GM21367 (cell line): Measurements from ENCODE around the gene EHHADH.
"Not testable (repeated sequence)": the region's sequence is repeated elsewhere in the genome, so short reads cannot be mapped to it uniquely, and the experiment has no call there.

Experiments used
- ATAC-seq: cut with Tn5 transposase; IDR thresholded peaks from one replicate; pipeline ENCODE4 v1.9.1; 2021; ENCODE audit not compliant: unreplicated experiment

EHHADH gene

DNA sequence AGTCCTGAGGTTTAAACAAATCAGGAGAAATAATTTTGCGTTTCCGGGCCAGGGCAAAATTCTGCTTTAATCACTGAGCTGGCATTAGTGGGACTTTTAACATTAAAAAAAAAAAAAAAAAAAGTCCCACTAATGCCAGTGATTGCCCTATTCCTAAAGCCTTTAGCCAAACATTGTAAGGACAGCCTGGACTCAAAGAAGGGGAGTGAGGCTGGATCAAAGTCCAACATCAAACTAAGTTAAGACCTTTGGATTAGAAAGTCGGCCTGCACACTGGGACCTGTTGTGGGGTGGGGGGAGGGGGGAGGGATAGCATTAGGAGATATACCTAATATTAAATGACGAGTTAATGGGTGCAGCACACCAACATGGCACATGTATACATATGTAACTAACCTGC, 716 bp downstream of the EHHADH start:
- not testable (repeated sequence) for ATAC-seq

DNA sequence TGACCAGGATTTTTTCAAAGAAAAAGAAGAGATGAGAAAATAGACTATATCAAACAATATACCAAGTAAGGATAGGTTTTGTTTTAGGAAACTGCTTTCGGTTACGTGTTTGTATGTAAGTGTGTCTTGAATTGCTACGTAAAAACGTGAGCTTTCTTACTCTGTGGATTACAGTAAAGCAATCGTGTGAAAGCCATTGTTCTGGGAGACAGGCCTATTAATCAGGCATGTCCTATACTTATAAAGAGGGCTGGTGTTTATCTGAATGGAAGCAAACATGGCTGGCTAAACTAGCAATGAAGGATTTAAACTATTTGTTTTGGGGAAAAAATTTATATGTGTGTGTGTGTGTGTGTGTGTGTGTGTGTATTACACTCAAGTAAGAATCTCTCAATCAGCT, 2.6 kb downstream of the EHHADH start:
- ATAC-seq, result no peak

DNA sequence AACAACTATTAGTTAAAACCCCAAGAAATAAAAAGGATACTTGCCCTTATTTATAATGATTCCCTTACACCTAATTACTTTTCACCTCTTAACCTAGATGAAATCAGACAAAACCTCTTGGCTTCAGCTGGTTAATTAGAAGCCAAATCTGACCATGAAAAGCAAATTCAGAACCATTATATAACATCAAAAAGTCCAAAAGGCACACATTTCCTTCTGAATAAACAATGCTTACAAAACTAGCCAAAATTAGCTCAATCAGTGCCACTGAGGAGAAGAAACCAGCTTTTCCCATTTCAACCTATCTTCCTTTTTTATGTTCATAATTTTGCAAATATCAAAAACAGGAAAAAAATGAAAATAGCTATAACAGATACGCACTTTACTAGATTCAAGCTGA, 3.2 kb downstream of the EHHADH start:
- ATAC-seq, result no peak

DNA sequence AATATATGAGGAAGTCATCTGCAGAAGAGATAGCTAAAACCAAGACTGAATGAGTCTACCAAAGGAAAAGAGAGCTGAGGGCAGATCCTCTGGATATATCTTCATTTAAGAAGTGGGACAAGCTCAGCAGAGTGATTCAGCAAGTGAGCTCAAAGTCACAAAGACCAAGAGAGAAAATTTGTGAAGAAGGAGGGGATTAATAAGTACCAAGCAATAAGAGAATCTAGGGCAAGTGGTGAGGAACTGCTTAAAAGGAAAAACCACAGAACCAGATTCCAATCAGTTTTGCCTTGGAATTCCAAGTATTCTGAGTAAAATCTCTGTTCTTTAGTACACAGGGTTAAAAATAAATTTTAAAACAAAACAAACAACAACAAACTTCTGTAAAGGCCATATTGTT, 3.6 kb downstream of the EHHADH start:
- ATAC-seq, result no peak

DNA sequence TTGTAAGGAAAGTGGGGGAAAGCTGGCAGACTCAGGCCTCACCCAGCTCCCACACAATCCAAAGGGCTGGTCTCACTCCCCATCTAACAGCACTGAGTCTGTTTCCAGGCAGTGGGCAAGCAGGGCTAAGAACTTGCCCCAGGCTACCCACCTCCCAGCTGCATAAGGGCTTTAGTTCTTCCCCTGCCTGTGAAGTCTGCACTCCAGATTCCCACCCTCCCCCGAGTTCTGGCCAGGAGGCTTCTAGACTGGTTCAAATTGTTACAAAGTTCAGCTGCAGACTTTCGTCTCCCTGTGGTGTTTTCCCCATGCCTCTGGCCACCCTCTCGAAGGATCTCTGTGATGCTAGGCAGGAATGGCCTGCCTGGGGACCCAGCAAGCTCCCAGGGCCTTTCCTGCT, 11.2 kb downstream of the EHHADH start:
- no peak for ATAC-seq

DNA sequence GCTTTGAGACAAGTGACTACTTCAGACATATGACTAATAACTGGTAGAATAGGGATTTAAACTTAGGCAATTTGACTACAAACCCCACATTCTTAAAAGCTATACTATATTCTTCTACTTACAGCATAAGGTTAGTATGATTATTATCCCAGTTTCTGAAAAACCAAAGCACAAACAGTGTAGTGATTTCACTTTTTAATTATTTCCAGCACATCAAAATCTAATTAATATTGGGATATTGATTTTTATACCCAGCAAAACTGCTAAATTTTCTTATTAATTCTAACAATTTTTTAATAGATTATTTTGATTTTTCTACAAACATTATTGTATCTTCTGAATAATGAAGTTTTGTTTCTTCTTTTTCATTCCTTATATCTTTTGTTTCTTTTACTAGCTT, 16.9 kb downstream of the EHHADH start:
- no peak for ATAC-seq

DNA sequence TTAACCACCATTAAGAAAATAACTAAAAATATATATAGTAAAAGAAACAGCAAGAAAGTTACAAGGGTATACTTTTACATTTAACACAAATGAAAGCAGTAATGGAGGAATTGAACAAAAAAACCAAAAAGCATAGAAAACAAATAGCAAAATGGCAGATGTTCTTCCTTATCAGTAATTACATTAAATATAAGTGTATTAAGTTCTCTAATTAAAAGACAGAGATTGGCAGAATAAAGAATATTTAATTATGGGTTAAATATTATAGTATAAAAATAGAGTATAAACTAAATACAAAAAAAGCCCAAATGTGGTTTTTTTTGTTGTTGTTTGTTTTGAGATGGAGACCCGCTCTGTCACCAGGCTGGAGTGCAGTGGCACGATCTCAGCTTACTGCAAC, 20.5 kb downstream of the EHHADH start:
- no peak for ATAC-seq

DNA sequence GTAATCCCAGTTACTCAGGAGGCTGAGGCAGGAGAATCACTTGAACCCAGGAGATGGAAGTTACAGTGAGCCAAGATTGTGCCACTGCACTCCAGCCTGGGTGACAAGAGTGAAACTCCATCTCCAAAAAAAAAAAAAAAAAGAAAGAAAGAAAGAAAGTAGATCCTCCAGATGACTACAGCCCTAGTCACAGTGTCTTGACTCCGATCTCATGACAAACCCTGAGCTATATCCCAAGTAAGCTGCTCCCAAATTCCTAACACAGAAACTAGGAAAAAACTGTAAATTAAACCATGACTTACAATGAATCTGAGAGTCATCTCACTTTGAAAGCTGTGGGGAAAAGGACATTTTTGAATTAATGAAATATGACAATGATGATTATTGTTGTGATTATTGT, 27.3 kb downstream of the EHHADH start:
- not testable (repeated sequence) for ATAC-seq

DNA sequence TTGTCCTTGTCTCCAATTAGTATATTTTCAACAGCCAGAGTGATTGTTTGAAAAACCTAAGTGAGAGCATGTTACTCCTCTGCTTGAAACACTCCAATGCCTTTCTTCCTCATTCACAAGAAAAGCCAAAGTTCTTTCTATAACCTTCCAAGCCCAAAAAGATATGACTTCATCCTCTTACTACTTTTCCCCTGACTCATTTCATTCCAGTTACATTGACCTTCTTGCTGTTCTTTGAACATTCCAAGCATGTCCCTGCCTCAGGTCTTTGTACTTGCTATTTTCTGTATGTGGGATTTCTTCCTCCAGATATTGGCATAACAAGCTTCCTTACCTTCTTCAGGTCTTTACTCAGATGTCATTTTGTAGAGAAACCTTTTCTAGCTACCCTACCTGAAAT, 28.3 kb downstream of the EHHADH start:
- ATAC-seq, result no peak

DNA sequence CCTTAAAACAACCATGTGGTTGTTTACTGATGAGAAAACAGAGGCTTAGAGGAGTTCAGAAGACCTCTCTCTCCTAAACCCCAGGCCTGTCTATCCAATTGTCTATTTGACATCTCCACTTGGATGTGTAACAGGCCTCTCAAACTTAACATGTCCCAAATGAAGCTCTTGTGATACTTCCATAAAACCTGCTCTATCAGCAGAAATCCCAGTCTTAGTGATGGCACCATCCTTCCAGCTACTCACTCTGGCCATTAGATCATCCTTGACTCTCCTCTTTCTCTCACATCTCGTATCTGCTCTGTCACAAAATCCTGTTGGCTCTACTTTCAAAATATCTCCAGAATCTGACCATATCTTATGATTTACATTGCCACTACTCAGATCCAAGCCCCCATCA, 28.8 kb downstream of the EHHADH start:
- no peak for ATAC-seq

DNA sequence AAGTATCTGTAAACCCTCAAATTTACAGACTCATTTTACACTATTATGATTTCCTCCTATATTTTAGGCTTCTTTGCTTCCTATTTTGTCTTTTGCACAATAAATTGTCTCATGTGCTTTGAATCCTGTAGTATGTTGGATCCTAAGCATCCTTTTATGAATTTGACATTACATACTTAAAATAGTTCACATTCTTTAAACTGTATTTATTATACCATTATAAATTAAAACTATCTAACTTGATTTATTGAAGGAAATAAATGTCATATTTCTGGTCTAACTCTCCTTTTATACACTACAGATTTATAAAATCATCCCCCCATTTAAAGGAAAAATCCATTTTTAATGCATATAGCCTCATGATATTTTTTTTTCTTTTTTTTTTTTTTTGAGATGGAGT, 32.6 kb downstream of the EHHADH start:
- ATAC-seq, result no peak

DNA sequence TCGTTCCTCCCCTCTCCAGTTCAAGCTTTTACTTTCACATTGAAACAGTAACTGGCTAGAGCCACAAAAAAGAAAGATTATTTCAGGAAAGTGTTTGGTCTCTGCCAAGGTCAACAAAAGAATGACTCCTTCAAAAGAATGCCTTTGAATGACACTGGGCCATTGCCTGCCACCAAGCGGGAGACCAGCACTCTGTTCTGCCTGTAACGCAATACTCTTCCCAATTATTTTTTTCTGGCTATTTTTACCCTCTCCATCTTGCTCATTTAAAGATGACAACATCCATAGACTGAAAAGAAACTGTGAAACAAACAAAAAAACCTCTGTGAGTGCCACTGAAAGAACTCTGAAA, 37.3 kb downstream of the EHHADH start:
- no peak for ATAC-seq

DNA sequence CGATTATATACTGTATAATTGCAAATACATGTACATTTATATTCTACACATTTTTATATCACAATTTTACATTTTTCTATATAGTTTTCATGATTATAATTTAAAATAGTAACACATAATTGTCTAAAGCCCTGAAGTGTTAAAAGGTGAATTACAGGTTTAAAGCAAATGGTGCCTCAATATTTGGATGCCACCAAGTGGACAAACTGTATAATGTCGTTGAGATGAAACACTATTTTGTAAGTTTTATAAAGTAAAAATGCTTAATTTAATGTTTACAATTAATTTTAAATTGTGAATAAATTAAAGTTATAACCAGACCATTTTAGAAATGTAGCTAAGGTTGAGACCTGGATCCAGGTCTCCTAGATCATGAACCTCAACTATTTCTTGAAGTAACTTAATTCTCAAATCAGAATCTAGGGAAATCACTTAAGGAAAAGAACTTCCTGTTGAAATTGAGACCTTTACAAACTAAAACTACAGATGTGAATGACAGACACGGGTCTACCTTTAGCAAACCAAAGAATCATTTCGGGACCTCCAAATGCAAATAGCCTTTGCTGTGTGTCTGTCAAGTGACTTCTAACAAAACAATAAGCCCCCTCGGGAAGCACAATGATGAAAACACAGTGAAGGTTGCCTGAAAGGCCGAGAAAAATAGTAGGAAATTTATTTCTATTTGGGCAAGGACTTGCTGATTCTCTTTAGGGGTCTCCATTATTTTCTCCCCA, 37.8 kb downstream of the EHHADH start:
- ATAC-seq, result no peak

DNA sequence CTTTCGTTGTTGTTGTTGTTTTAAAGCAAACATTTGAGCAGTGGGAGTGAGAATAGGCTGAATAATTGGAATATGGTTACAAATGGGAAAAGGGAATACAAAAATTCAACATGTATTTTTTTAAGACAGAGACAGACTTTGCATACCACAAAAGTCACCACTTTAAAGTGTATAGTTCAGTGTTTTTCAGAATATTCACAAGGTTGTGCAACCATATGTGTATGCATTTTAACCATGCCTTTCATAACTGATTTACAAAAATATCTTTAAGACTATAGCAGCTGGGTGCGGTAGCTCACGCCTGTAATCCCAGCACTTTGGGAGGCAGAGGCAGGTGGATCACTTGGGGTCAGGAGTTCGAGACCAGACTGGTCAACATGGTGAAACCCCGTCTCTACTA, 41.3 kb downstream of the EHHADH start:
- no peak for ATAC-seq

DNA sequence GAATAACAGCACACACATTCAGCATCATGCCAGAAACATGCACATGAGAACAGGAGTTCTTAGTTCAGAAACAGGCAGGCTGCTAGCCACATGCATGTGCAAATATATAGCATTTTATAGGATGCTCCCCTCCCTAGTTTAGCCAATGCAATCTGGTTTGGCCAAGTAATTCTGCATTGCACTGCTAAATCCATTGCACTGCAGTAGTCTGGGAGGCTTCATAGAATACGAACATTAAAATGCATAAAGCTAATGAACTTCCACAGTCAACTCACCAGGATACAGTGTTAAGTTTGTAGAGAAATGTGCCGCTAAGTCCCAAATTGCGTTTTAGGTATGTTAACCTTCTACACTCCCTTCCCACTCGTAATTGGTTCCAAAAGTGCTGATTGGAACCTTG, 41.8 kb downstream of the EHHADH start:
- ATAC-seq, result no peak

DNA sequence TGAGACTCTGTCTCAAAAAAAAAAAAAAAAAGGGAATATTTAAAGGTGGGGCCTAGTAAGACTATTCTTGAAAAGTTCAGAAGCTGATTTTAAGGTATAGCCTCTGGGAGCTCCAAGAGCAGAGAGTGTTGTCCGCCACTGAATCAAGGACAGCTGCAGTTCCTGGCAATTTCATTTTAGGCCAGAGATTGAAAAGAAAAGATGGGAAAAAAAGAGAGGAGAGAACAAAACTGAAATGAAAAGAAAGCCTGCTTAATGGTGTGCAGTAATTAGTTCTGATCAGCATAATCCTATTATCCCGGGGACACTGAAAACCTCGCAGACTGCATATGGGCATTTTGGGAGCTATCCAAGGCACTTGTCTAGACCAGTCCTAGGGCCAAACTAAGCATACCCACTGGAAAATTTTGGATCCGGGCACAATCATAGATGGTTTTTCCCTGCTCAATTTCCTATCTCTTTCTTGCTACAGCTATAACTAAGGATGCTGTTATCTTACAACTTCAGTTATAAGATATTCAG, 43.2 kb downstream of the EHHADH start:
- ATAC-seq, result no peak

DNA sequence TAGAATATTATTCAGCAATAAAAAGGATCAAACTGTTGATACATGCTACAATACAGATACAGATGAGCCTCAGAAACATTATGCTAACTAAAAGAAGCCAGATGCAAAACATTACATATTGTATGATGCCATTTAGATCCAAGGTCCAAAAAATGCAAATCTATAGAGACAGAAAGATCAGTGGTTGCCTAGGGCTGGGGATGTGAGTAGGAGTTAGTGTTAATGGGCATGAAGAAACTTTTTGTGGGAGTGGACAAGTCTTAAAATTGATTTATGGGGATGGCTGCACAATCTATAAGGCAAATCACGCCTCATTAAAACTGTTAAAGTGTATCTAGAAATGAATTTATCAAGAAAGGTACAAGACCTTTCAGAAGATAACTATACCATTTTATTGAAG, 45.0 kb downstream of the EHHADH start:
- no peak for ATAC-seq

DNA sequence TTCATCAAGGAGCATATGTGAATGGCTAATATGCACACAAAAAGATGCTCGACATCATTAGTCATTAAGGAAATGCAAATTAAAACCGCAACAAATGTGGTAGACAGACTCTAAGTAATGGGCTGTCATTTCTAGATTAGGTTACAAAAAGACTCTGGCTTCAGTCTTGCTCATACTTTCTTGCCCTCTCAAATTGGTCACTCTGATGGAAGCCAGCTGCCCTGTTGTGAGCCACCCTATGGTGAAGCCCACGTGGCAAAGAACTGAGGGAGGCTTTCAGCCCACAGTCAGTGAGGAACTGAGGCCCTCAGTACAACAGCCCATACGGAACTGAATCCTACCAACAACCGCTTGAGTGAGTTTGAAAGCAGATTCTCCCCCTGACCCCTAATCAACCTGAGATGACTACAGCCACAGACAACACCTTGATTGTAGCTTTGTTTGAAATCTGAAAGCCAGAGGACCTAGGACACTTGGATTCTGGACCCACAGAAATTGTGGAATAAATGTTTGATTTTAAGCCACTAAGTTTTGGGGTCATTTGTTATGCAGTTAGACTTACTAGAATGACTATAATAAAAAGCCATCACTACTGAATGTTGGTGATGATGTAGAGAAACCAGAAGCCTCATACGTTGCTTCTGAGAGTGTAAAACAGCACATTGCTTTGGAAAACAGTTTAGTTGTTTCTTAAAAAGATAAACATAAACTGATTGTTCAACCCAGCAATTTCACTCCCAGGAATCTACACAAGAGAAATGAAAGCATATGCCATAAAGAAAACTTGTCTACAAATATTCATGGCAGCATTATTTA, 45.7 kb downstream of the EHHADH start:
- ATAC-seq, result peak; percentile 95

DNA sequence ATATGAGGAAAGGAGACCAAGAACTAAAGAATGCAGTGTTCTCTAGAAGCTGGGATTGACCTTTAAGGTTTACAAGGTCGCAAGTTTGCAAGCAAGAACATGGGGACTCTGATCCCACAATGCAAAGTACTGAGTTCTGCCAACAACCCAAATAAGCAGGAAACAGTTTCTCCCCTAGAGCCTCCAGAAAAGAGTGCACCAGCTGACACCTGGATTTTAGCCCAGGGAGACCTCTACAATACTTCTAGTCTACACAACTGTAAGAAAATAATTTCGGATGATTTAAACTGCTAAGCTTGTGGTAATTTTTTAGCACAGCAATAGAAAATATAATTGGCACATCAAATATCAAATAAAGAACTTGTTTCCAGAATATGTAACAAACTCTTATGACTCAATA, 46.4 kb downstream of the EHHADH start:
- no peak for ATAC-seq

DNA sequence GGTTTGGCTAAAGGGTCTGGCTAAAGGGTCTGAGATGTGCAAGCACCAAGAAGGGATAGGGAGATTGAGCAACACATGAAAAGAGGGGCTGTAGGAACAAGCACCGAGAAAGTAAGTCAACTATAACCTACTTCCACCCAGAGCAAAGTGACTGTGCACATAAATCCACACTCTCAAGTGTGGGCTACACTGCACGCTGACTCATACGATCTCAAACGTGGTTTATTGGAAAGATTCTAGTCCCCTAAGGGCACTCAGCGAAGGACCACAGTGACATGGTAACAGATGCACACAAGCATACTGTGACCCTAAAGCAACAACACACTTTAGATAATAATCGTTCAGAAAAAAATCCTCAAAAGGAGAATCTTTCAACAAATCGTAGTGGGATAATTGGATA, 48.0 kb downstream of the EHHADH start:
- ATAC-seq, result no peak

DNA sequence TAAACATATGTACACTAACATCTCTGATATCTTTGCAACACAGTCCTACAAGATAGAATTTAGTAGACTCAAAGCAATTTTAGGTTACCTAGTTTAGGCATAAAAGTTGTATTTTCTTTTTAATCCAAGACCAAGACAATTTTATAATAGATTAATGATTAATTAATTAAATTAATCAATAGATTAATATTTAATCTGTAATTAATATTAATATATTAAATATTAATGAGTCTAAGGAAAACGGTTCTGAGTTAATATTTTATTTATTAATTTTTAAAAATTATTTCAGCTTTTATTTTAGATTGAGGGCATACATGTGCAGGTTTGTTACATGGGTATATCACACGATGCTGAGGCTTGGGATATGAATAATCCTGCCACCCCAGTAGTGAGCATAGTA, 49.0 kb downstream of the EHHADH start:
- ATAC-seq, result no peak

DNA sequence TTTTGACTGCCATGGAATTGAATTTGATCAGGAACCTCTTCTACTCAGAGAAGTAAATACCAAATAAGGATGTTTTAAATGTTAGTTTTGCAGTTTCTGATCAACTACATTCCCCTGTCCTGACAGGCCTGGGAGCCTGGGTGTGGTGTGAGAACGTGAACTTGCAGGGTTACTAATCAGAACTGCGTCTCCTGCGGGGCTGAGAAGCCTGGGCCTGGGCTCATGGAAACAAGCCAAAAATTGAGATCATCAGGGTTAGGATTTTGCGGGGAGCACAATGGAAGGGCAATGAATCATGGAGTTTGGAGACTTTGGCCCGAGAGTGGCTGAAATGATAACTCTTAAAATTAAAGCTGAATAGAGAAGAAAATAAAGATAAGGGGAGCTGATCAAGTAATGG, 53.2 kb downstream of the EHHADH start:
- ATAC-seq, result no peak

DNA sequence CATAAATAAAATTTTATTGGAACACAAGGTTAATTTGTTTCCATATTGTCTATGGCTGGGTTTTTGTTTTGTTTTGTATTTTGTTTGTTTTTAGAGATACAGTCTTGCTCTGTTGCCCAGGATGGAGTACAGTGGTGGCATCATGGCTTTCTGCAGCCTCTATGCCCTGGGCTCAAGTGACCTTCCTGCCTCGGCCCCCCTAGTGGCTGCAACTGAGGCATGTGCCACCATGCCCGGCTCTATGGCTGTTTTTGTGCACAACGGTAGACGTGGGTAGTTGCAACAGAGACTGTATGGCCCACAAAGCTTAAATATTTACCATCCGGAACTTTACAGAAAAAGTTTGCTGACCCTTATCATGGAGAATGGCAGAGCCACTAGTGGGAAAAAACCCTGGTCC, 54.2 kb downstream of the EHHADH start:
- no peak for ATAC-seq
